ENCODE results near the gene RPS17.
"Not testable (repeated sequence)": the region's sequence is repeated elsewhere in the genome, so short reads cannot be mapped to it uniquely, and the experiment has no call there.

The RPS17 gene

GRCh38 chr15:82507087-82507486 is 33.2 kb downstream of the RPS17 start:
- not testable (repeated sequence) for DNase-seq

GRCh38 chr15:82505842-82506241 is 34.4 kb downstream of the RPS17 start:
- not testable (repeated sequence) for DNase-seq

- not testable (repeated sequence) for DNase-seq
Measured at GRCh38 chr15:82504074-82504473, 36.2 kb downstream of the RPS17 start.

- DNase-seq, result not testable (repeated sequence)
Measured at GRCh38 chr15:82502700-82503339, 37.4 kb downstream of the RPS17 start.

GRCh38 chr15:82500772-82501171 is 39.5 kb downstream of the RPS17 start:
- not testable (repeated sequence) for DNase-seq

- DNase-seq, result not testable (repeated sequence)
Measured at GRCh38 chr15:82497978-82498377, 42.3 kb downstream of the RPS17 start.

- not testable (repeated sequence) for DNase-seq
Measured at GRCh38 chr15:82488250-82488649, 52.0 kb downstream of the RPS17 start.

GRCh38 chr15:82487045-82487444 is 53.2 kb downstream of the RPS17 start:
- DNase-seq, result not testable (repeated sequence)
